ENCODE measurements around the gene NLRP6. TPM values are rescaled to one million over a fixed set of nuclear protein-coding genes. Genes with fewer than 3 reads are reported as not detected.
"Not testable (repeated sequence)": the region's sequence is repeated elsewhere in the genome, so short reads cannot be mapped to it uniquely, and the experiment has no call there.

NLRP6 gene
- not detected in 2 replicates for total RNA-seq (2014; rRNA removed; shearing (Covaris generic))

DNA sequence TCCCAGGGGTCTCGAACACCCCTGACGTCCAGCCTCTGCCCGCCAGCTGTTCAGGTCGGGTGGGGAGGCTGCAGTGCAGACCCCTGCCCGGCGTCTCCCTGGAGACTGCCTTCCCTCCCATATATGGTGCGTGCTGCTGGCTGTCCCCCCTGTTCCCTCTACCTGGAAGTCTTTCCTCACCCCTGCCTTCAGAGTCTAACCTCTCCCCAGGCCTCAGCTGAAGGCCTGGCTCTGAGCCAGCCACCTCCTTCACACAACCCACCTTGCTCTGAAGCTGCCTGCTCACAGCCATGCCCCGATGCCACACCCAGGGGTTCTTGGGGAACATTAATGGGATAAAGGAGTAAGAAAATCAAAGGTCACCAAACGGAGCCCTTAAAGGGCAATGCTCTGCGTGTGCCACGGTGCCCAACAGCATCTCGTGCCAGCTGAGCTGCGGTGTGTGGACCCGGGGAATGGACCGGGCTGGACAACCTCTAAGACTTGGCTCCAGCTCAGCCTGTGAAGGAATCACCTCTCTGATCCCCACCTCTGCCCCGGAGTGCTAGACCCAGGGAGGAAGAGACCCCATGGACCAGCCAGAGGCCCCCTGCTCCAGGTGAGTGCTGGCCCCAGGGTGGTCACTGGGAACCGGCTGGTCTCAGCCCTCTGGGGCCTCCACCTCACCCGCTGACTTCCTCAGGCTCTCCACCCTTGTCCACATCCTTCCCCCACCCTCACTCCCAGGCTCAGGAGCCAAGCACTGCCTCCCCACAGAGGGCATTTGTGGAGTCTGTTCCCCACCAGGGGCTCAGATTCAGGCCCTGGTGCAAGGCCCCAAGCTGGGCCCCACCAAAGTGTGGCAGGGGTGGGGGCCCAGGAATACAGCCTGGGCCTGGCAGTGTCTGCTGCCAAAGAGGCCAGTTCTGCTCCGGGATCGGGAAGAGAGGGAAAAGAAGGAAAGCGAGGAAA, at the start of gene NLRP6:
Gene NLRP6 (plus strand): TSS at position 407 of the 951 bp plus-strand sequence. CDS start 163 bp downstream, at position 570.
- DNase-seq (ENCODE audit: low read depth) = no peak

DNA sequence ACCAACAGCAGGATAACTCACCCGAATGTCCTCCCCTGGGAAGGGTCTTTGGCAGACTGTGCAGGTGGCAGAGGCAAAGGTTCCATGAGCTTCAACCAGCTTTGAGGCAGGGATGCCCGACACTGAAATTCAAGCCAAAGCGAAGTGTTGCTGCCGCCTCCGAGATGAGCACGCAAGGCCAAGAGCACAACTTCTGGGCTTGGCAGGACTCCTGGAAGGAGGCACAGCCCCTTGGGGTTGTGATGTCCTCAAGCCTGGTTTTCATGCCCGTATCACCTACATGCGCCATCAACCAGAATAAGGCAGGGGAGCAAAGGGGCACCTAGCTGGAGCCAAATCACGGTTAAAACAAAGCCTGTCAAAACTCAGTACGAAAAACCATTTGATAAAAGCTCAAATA, 47.8 kb upstream of the NLRP6 start:
- no peak for DNase-seq (ENCODE audit: low read depth)

DNA sequence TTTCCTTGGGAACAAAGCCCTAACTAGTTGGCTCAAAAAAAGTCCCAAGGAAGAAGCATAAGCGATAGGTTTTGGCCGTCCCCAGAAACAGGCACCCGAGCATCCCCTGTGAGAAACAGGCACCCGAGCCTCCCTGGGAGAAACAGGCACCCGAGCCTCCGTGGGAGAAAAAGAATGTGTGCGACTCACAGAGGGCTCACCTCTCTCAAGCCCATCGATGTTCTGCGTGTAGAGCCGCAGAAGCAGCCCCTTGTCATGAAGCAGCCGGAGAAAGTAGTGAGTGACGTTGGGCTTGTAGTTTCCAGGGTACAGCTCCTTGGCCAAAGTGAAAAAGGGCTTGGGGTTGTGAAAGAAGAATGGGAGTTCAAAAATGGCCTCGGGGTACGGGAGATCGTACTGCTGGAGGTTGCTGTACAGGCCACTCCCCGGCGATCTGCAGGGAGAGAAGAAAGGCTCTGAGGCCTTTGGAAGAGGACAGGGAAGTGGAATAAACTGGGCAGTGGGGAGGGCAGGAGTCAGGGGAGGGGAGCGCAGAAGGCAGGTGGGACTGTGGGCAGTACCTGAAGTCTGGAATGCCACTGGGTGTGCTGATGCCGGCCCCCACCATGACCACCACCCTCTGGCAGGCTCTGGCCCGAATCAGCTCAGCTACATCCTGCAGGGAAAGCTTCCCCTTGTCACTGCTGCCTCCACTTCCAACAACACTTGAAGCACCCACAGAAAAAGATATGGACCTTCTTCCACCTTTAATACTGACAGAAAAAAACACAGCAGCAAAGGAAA, 45.2 kb upstream of the NLRP6 start:
- DNase-seq (ENCODE audit: low read depth) = no peak

DNA sequence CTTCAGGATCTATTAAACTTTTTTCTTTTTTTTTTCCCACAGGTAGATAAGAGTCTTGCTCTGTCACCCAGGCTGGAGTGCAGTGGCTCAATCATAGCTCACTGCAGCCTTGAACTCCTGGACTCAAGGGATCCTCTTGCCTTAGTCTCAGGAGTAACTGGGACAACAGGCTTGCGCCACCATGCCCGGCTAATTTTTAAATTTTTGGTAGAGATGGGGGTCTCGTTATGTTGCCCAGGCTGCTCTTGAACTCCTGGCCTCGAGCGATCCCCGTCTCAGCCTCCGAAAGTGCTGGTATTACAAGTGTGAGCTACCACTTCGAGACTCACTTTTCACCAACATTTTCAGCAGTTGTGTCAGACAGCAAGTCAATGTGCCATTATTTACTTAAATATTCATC, 43.0 kb upstream of the NLRP6 start:
- DNase-seq (ENCODE audit: low read depth) = no peak

DNA sequence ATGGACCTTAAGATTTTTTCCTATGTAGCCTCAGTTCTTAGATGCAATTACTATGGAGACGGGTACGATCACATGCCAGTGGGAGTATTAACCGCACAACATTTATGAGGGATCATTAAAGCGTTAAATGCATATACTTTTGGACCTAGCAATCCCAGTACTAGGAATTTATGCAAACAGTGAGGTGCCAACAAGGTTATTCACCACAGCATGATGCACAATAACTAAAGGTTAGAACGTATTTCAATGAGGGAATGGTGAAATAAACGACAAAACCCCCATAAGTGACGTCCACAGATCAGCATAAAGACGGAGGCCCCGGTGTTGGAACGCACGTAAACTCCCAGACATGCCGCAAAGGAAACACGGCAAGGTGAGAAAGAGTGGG, 42.6 kb upstream of the NLRP6 start:
- DNase-seq (ENCODE audit: low read depth) = no peak

DNA sequence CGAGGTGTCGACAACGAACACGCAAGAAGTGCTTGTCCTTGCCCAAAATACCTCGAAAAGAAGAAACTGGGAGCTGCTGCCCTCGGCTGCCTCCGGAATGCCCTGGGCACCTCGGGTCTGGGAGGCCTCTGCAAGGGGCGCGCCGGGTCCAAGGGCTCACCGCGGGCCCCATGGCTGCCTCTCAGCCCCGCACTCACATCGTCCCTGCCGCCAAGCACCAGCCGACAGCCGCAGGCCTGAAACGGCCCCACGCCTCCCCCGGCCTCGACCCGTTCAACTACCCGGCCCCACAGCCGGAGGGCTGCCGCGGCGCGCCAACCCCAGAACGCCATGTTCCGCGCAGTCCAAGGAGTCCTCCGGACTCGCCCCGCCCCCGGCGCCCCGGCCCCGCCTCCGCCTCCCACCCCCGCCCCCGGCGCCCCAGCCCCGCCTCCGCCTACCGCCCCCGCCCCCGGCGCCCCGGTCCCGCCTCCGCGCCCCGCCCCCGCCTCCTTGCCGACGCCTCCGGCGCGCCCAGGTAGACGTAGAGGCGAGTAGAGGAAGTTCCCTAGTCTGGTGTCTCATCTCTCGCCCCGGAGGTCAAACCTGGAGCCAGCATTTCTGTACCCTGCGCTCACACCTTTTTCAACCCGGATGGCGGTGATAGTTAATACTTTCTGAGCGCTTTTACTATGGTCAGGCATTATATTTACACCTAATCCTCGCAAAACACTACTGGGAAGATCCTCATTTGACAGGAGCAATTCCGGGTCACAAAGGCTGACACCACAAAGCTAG, 42.0 kb upstream of the NLRP6 start, which contains the start of gene SIRT3:
Gene SIRT3 (minus strand): TSS at position 346 of the 777 bp plus-strand sequence. CDS start 14 bp downstream, at position 332.
- DNase-seq (ENCODE audit: low read depth) = peak; percentile 83

DNA sequence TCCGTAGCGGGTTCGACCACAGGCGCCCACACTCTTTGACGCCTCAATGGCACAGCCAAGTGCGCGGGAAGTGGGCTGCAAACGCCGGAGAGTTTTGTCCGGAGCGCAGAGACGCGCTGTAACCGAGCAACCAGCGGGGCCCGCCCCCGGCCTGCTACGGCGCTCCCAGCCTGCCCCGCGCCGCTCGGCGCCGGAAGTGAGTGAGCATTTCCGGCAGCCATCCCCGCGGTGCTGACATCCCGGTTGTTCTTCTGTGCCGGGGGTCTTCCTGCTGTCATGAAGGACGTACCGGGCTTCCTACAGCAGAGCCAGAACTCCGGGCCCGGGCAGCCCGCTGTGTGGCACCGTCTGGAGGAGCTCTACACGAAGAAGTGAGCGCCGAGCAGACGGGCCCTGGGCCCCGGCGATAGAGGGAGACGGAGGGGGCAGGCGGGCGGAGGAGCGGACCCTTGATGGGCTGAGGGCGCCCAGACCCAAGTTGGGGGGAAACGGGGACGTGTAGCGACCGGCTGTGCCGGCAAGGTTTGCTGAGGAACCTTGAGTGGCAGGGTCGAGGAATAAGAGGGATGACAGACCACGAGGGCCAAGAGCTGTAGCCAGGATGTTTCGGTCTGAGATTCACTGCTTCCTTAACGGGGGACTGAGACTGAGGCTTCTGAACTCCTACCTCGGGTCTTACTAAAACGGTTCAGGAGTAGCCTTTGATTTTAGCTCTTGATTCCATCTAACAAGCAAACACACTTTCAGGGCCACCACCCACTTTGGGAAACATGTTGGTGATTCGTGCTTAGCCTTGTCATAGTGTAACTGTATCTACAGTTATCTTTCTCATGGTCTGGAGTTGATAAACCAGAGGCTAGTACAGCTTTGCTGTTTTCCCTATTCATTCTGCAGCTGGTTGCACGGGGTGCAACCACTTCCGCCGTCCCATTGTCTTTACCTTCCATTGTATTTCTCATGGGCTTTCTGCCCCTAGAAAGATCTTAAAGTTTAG, 41.1 kb upstream of the NLRP6 start, which contains the start of gene PSMD13:
Gene PSMD13 (plus strand): TSS at position 203 of the 994 bp plus-strand sequence. CDS start 74 bp downstream, at position 277.
- peak; percentile 86 for DNase-seq (ENCODE audit: low read depth)

DNA sequence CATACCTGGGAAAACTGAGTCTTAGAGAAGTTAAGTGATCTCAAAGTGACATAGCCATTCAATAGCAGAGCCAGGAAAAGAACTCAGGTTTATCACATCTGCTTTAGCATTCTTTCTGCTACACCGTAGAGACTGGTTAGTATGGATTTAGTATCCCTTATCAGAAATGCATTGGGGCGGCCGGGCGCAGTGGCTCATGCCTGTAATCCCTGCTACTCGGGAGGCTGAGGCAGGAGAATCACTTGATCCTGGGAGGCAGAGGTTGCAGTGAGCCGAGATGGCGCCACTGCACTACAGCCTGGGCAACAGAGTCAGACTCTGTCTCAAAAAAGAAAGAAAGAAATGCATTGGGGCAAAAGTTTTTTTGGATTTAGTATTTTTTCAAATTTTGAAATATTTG, 39.9 kb upstream of the NLRP6 start:
- not testable (repeated sequence) for DNase-seq (ENCODE audit: low read depth)

DNA sequence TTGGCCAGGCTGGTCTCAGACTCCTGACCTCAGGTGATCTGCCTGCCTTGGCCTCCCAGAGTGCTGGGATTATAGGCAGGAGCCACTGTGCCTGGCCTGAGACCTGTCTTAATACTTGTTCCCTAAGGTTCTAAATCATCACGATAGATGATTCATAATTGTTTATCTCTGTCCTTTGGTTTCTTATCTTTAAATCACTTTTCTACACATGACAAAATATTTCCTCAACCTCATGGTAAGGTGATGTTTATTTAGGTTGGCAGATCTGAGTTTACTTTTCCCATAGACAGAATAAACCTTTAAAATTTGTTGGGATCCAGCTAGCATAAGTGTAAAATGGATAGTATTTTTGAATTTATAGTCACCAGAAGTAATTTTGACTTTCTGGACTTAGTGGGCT, 37.9 kb upstream of the NLRP6 start:
- peak; percentile 16 for DNase-seq (ENCODE audit: low read depth)

DNA sequence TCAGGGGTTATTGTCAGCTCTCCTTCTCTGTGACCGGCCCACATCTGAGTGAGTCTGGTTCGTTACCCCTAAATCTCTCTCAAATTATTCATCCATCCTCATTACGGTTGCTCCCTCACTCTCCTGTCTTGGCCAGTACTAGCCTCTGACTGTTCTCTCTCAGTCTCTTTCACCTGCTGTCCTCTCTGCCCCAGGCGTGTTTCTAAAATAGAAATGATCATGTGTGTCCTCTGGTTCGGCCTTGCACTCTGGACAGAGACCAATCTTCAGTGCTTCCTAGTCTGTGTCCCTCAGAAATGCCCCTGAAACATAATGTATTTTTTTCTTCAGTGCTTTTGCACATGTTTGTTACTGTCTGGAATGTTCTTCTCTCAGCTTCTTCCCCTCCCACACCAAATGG, 36.6 kb upstream of the NLRP6 start:
- DNase-seq (ENCODE audit: low read depth) = no peak

DNA sequence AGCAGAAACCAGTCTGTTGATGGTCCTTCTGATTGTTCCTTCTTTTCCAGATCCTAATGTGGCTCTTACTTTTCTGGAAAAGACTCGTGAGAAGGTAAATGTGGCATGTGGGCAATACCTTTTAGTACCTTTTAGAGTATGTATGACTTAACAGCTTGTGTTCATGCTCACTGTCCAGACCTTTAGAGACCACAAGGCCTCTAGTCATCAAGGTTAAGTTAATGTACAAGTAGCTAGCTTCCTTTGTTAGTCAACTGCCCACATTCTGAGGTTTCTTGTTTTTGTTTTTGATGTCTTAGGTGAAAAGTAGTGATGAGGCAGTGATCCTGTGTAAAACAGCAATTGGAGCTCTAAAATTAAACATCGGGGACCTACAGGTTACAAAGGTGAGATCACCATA, 33.8 kb upstream of the NLRP6 start:
- no peak for DNase-seq (ENCODE audit: low read depth)

DNA sequence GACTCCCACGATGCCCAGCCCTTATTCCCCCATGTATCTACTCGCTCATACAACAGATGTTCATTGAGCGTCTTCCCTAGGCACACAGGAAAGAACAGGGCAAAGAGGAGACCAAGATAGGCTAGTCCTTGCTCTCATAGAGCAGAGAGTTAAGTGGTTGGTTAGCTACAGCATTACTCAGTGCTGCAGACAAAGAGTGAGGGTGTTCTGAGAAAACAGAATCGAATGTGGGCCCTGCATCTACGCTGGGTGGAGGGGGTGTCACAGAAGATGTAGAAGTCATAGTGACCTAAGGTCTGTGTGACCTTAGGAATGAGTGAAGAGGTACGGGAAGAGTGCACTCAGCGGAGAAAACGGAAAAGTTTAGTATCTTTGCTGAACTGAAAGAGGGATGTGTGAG, 29.1 kb upstream of the NLRP6 start:
- no peak for DNase-seq (ENCODE audit: low read depth)

DNA sequence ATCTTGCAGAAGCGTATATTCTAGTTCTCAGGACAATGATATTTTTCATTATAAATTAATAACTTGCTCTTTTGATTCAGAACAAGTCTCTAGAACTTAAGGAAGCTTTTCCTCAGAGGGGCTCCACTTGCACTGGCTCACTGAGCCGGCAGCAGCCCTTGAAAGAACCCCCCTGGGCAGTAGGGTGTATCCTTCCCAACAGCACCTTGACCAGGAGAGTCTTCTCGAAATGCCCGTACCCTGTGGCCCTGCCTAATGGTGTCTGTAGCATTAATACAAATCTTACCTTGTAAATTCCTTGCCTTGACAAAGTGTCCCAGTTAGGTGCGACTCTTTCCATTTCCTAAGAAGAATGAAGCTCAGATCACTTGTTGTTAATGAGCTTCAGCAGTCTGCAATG, 27.9 kb upstream of the NLRP6 start:
- no peak for DNase-seq (ENCODE audit: low read depth)

DNA sequence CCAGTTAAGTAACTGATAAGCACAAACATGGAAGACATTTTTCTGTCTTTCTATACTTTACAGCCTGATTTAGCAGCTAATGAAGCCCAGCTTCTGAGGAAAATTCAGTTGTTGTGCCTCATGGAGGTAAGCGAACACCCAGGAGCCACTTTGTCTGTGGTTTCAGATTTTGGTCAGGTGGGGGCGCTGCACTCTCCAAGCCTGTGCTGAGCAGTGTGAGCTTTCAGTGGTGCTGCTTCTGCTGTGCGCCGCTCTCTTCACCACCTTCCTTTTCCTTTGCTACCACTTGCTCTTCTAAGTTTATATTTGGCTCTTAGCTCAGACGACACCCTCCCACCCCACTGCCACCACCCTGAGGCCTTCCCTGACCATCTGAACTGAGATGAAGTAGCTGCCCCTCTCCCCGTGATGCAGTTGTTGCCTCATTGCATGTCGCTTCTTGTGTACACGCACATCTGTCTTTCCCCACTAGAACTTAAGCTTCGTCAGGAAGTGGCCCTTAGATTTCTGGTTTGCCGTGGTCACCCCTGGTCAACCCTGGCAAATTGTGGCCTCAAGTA, 27.4 kb upstream of the NLRP6 start:
- DNase-seq (ENCODE audit: low read depth) = peak; percentile 40

DNA sequence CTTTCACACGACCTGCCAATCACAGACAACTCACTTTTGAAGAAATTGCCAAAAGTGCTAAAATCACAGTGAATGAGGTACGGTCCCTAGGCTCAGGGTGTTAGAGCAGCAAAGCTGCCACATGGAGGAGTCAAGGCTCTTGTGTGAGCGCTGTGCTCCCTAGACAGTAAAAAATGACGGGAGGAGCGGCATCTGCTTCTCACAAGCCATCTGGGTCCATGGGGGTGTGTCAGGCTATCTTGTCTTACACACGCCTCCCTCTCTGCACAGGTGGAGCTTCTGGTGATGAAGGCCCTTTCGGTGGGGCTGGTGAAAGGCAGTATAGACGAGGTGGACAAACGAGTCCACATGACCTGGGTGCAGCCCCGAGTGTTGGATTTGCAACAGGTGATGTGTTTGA, 26.7 kb upstream of the NLRP6 start:
- no peak for DNase-seq (ENCODE audit: low read depth)

DNA sequence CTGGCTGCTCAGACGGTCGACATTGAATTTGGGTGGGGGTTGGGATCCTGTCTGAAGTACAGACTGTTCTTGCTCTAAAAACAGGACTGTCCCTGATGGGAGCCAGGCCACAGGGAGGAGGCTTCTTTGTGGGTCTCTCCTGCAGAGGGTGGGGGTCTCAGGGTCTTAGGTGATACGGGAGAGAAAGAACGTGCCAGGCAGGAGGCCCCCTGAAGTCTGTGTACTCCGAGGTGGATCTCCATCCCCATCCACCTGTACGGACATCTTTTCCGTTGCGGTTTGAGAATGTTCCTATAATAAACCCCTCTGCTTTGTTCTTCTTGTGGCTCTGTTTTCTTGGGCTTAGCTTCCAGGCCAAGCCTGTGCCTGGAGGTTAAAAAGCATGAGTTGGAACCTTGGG, 25.5 kb upstream of the NLRP6 start:
- no peak for DNase-seq (ENCODE audit: low read depth)

DNA sequence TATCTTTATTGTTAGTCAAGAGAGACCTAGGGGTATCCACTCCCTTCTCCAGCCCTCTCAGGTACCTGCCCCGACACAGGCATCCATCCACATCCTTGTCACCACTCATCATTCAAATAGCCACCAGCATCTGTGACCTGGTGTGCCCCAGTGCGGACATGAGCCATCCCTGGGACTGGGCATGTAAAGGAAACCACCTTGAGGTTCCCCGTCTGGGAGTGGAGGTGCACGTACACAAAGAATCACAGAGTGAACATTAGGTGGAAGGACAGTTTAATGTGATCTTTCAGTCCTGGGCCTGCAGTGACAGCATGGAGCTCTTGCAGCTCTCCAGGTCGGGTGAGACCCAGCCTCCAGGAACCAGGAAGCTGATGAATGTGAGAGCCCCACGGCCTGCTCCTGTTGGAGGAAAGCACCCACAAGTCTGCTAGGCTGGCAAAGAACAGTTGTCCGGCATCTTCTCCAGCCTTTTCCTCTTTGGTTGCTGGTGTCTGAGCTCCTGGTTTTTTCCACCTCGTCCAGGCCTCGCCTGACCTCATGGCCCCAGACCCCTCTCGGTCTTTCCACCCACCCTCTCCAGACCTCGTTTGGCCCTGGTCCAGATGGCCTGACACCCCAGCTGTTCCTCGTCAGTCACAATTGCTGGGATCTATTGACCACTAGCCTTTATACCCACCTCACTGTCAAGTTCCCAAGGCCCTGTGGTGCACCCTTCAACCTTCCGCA, 24.9 kb upstream of the NLRP6 start:
- DNase-seq (ENCODE audit: low read depth) = peak; percentile 17

DNA sequence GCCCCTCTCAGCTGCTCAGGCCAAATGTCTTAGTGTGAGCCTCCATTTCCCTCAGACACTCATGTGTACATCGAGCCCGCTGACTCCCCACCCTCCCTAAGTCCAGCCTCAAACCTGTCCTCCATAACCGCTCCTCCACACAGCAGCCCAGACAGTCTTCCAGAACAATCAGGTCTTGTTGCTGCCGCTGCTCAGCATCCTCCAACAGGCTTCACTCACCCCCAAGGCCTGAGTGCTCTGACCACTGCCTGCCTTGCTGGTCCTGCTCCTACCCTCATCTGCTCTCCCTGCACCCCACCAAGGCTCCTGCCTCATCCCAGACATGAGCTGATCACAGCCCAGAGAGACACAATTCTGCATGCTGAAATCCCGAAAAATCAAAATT, 24.3 kb upstream of the NLRP6 start:
- no peak for DNase-seq (ENCODE audit: low read depth)

DNA sequence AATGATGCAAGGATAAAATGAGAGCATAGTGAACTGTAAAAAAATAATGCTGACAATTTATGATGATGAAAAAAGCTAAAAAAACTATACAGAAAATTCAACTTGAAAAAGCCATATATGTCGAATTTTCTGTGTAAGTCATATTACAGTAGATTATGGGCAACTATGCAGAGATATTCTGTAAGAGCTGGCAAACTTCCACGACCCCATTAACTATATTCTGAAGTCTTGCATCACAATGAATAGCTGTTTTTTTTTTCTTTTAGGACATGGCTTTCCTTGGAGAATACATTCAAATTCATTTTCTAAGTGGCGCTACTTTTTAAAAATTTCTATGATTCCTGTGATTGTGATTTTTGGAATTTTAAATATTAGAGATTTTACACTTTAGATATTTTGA, 23.0 kb upstream of the NLRP6 start:
- DNase-seq (ENCODE audit: low read depth) = no peak

DNA sequence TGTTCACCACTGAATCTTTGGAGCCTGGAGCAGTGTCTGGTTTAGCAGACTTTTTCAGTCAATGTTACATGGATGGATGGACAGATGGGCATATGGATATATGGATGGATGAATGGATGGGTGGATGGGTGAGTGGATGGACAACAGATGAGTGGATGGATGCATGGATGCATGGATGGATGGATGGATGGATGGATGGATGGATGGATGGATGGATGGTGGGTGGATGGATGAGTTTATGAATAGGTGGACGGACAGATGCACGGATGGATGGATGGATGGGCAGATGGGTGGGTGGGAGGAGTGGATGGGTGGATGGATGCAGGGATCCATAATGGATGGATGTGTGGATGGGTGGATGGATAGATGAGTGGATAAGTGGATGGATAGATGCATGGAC, 22.4 kb upstream of the NLRP6 start:
- no peak for DNase-seq (ENCODE audit: low read depth)
